Endodermal cell (in vitro differentiated cells): ENCODE data around the gene VSTM2B. TPM values are rescaled to one million over a fixed set of nuclear protein-coding genes. Genes with fewer than 3 reads are reported as not detected.

ENCODE experiments used
- DNase-seq: peaks from one replicate; pipeline ENCODE4 v3.0.0-alpha.2; 2017
- H3K27ac ChIP-seq: 2 replicates; pipeline ENCODE4 v1.5.1; 2013; ENCODE audit warnings: mild to moderate bottlenecking, low read depth, low read length, moderate library complexity
- H3K27me3 ChIP-seq: 2 replicates; pipeline ENCODE4 v1.6.1; 2013; ENCODE audit warnings: mild to moderate bottlenecking, low read length, moderate library complexity; ENCODE audit not compliant: insufficient read depth, control insufficient read depth, poor library complexity, severe bottlenecking
- H3K36me3 ChIP-seq: 2 replicates; pipeline ENCODE4 v1.7.0; 2013; ENCODE audit warnings: mild to moderate bottlenecking, low read length, moderate library complexity; ENCODE audit not compliant: control insufficient read depth, insufficient read depth
- H3K4me1 ChIP-seq: one replicate; pipeline ENCODE4 v1.7.0; 2013; ENCODE audit warnings: low read length; ENCODE audit not compliant: control insufficient read depth, insufficient read depth
- H3K4me3 ChIP-seq: 2 replicates; pipeline ENCODE4 v1.5.1; 2013; ENCODE audit warnings: mild to moderate bottlenecking, low read length, moderate library complexity
- H3K9ac ChIP-seq: 2 replicates; pipeline ENCODE4 v1.6.1; 2013; ENCODE audit warnings: mild to moderate bottlenecking, low read length, moderate library complexity; ENCODE audit not compliant: poor library complexity, severe bottlenecking; ENCODE audit errors: extremely low read depth
- H3K9me3 ChIP-seq: 2 replicates; pipeline ENCODE4 v1.6.1; 2013; ENCODE audit warnings: mild to moderate bottlenecking, low read length, moderate library complexity; ENCODE audit not compliant: control insufficient read depth
- H3K27ac Mint-ChIP-seq: 2 replicates; pipeline ENCODE4 v1.8.0; 2020; ENCODE audit warnings: mixed read lengths
- H3K27me3 Mint-ChIP-seq: 2 replicates; pipeline ENCODE4 v1.8.0; 2021; ENCODE audit warnings: mild to moderate bottlenecking, mixed read lengths; ENCODE audit not compliant: insufficient read depth
- H3K36me3 Mint-ChIP-seq: 2 replicates; pipeline ENCODE4 v1.8.0; 2020; ENCODE audit warnings: low read depth, mixed read lengths
- H3K4me1 Mint-ChIP-seq: 2 replicates; pipeline ENCODE4 v1.8.0; 2020; ENCODE audit warnings: mixed read lengths
- H3K4me3 Mint-ChIP-seq: 2 replicates; pipeline ENCODE4 v1.8.0; 2020; ENCODE audit warnings: mild to moderate bottlenecking, moderate library complexity, mixed read lengths
- H3K9me3 Mint-ChIP-seq: 2 replicates; pipeline ENCODE4 v1.8.0; 2020; ENCODE audit warnings: mild to moderate bottlenecking, mixed read lengths
- WGBS, 2 experiments: methylation state at CpG; one replicate each; pipeline versions ENCODE4 v1.1.5 to v1.1.7; 2013; ENCODE audit warnings: missing lambda C conversion rate in 2 of 2, mixed read lengths in 1 of 2; ENCODE audit not compliant: insufficient coverage in 1 of 2, insufficient read length in 1 of 2; 5-methylcytosine and 5-hydroxymethylcytosine counted together
- total RNA-seq, 2 donors: library from RNA; stranded (reverse); fragmentation: NEBNext Ultra II Directional in 1 of 2; extraction: Animal tissue kit (Norgen Biotek cat#: 25700) in 1 of 2; gene quantifications; 2 replicates in 1 of 2; 3 replicates in 1 of 2; pipeline ENCODE4 v1.2.1, GENCODE V29; 2021
- TF ChIP-seq, protein P1 (sequence below): fragments of 200-600 bp; sonication (generic); conservative IDR thresholded peaks from 2 replicates; pipeline ENCODE4 v1.5.0; 2021; ENCODE audit warnings: antibody characterized with exemption, mild to moderate bottlenecking

VSTM2B gene
- total RNA-seq, 2 donors from 2014 or later: 0.18 TPM; not detected in 1

DNA sequence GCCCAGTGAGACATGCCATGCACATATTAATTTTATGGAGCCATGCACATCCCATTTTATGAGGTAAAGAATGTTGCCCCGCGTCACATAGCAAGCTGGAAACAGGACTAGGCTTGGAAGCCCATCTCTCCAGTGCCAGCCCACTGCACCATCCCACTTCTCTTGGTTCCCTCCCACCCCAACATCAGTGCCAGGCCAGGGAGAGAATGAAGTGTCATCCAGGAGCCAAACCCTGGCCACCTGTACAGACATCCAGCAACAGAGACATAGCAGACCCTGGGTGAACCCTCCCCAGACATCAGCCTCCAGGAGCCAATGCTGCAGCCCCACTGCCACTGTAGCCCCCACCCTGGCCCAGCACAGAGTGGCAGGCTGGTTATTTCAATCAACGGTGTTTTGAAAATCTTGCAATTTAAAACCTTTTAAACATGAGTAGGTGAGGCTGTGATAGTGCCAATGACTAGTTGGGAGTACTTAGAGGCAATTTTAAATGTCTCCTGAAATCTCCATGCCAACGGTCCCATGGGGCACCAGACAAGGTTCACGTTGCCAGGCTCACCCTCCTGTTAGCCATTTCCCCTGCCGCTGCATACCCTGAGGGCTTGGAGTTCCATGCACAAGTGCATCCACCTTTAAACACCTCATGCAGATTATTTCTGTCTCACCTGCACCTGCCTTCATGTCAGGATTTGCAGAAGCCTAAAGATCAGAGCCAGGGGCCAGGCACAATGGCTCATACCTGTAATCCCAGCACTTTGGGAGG, 34.7 kb downstream of the VSTM2B start:
- 75 to 92% methylated on average over 2 to 6 of the region's 6 CpGs for WGBS, 2 experiments
- no peak overlapping the region for H3K4me3 Mint-ChIP-seq
- Histone ChIP-seq H3K36me3 (no peaks in the 10 kb centered on the region), H3K9me3 (no peaks in the 10 kb centered on the region), H3K27ac (no peak overlapping the region), H3K27me3 (no peaks in the 10 kb centered on the region), H3K4me3 (no peak overlapping the region), H3K9ac (no peak overlapping the region), H3K4me1 (no peaks in the 10 kb centered on the region)
- peaks cover 32% of the 10 kb centered on the region for H3K9me3 Mint-ChIP-seq
- DNase-seq: no peak
- TF ChIP-seq, protein P1, sequence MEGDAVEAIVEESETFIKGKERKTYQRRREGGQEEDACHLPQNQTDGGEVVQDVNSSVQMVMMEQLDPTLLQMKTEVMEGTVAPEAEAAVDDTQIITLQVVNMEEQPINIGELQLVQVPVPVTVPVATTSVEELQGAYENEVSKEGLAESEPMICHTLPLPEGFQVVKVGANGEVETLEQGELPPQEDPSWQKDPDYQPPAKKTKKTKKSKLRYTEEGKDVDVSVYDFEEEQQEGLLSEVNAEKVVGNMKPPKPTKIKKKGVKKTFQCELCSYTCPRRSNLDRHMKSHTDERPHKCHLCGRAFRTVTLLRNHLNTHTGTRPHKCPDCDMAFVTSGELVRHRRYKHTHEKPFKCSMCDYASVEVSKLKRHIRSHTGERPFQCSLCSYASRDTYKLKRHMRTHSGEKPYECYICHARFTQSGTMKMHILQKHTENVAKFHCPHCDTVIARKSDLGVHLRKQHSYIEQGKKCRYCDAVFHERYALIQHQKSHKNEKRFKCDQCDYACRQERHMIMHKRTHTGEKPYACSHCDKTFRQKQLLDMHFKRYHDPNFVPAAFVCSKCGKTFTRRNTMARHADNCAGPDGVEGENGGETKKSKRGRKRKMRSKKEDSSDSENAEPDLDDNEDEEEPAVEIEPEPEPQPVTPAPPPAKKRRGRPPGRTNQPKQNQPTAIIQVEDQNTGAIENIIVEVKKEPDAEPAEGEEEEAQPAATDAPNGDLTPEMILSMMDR: no peak
- peaks cover 17% of the 10 kb centered on the region for H3K27me3 Mint-ChIP-seq
- H3K4me1 Mint-ChIP-seq: peaks cover 7% of the 10 kb centered on the region
- no peaks in the 10 kb centered on the region for H3K36me3 Mint-ChIP-seq
- H3K27ac Mint-ChIP-seq: no peak overlapping the region

DNA sequence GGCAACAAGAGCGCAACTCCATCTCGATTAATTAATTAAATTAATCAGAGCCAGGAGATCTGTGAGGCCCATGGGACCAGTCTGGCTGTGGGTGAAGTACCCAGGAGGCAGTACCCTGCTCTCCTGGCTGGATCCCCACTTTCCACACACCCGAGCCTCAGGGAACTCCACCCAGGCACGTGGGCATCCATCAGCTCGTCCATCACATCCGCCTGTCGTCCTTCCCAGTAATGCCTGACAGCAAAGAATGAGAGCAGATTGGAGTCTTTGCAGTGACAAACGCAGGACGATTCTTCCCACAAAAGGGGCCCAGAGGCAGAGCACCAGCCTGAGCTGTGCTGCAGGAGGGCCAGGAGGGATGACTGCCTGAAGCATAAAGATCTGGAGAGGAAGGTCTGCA, 35.8 kb downstream of the VSTM2B start:
- Histone ChIP-seq H3K36me3 (no peaks in the 10 kb centered on the region), H3K4me1 (no peaks in the 10 kb centered on the region), H3K9ac (no peak overlapping the region), H3K9me3 (no peaks in the 10 kb centered on the region), H3K27ac (no peak overlapping the region), H3K27me3 (no peaks in the 10 kb centered on the region), H3K4me3 (no peak overlapping the region)
- no peak for DNase-seq
- Mint-ChIP-seq H3K4me3 (no peak overlapping the region), H3K27ac (no peak overlapping the region), H3K36me3 (no peaks in the 10 kb centered on the region), H3K4me1 (peaks cover 7% of the 10 kb centered on the region), H3K27me3 (peaks cover 11% of the 10 kb centered on the region), H3K9me3 (peaks cover 26% of the 10 kb centered on the region)
- WGBS, 2 experiments: 83 to 91% methylated on average over 7 to 9 of the region's 9 CpGs
- TF ChIP-seq, protein P1: no peak

DNA sequence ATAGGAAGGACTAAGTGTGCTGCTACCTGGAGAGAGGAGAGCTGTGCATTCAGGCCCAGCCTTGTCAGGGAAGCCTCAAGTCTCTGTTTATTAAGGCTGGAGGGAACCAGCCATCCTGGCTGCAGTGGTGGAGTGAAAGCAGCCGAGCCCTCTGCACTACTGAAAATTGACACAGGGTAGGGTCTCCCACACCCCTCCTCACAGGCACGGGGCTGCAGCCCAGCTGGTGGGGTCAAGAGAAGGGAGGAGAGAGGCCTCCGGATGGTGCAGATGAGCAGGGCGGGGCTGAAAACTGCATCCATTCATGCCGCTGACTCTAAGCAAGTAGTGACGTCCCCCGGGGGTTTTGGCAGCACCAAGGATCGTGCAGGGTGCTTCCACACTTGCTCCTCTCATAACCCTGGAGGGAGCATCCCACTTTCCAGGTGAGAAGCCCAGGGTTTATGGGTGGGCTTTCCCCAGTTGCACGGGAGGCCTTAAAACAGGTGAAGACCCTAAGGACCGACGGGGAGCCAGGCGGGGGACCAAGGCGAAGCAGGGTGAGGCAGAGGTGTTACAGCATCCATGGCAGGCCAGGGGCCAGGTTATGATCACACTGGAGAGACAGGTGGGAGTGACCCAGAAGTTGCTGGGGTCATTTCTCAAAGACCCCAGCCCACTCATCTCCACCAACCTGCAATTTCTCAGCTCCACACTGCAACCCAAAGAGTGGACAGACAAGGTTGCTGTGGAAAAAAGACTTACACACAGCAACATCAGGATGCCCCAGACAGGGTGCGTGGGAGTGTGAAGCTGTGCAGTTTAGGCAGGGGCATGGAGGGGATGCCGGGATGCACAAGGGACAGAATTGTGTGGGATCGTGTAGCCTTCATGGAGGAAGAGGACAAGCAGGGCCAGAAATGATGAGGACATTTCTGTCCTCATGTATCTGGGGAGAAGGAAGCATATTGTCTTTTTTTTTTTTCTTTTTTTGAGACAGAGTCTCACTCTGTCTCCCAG, 36.8 kb downstream of the VSTM2B start:
- Histone ChIP-seq H3K36me3 (no peaks in the 10 kb centered on the region), H3K9me3 (no peaks in the 10 kb centered on the region), H3K4me3 (no peak overlapping the region), H3K4me1 (no peaks in the 10 kb centered on the region), H3K27me3 (no peaks in the 10 kb centered on the region), H3K9ac (no peak overlapping the region), H3K27ac (no peak overlapping the region)
- DNase-seq: no peak
- WGBS, 2 experiments: 78 to 92% methylated on average over 8 to 16 of the region's 16 CpGs
- TF ChIP-seq, protein P1: no peak
- peaks cover 10% of the 10 kb centered on the region for H3K27me3 Mint-ChIP-seq
- no peak overlapping the region for H3K4me3 Mint-ChIP-seq
- no peaks in the 10 kb centered on the region for H3K36me3 Mint-ChIP-seq
- H3K27ac Mint-ChIP-seq: no peak overlapping the region
- peaks cover 7% of the 10 kb centered on the region for H3K4me1 Mint-ChIP-seq
- peaks cover 23% of the 10 kb centered on the region for H3K9me3 Mint-ChIP-seq
